C4-2B (cell line): ENCODE data around the gene ERO1A.

ENCODE experiments used
- H3K27ac ChIP-seq: fragments of 450-650 bp; 2 replicates; pipeline ENCODE4 v1.5.1; 2017
- ZFX ChIP-seq: fragments of 450-650 bp; IDR thresholded peaks from 2 replicates; pipeline ENCODE4 v1.6.1; 2017
- TF ChIP-seq, protein P1 (sequence below): fragments of 450-650 bp; conservative IDR thresholded peaks from 2 replicates; pipeline ENCODE4 v1.5.1; 2017; ENCODE audit warnings: mild to moderate bottlenecking

Gene ERO1A

DNA sequence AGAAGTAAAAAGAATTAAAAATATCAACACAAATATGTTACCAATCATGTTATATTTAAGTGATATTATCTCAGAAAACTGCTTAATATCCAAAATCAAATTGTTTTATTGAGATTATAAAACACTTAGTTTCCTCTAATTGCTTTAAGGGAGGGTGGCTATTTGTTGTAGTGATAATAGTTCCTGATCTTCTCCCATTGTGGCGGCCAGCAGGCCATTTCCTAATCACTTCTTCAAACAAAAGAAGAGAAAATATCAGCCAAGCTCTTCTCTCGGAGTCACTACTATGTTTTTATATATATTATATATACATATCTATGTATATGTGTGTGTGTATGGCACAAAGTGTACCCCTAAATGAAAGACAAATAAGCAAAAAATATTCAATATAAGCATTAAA lies 31.5 kb downstream of the ERO1A start:
- no peak overlapping the region for H3K27ac ChIP-seq
- no peak for TF ChIP-seq ZFX
- TF ChIP-seq, protein P1, sequence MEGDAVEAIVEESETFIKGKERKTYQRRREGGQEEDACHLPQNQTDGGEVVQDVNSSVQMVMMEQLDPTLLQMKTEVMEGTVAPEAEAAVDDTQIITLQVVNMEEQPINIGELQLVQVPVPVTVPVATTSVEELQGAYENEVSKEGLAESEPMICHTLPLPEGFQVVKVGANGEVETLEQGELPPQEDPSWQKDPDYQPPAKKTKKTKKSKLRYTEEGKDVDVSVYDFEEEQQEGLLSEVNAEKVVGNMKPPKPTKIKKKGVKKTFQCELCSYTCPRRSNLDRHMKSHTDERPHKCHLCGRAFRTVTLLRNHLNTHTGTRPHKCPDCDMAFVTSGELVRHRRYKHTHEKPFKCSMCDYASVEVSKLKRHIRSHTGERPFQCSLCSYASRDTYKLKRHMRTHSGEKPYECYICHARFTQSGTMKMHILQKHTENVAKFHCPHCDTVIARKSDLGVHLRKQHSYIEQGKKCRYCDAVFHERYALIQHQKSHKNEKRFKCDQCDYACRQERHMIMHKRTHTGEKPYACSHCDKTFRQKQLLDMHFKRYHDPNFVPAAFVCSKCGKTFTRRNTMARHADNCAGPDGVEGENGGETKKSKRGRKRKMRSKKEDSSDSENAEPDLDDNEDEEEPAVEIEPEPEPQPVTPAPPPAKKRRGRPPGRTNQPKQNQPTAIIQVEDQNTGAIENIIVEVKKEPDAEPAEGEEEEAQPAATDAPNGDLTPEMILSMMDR = no peak

DNA sequence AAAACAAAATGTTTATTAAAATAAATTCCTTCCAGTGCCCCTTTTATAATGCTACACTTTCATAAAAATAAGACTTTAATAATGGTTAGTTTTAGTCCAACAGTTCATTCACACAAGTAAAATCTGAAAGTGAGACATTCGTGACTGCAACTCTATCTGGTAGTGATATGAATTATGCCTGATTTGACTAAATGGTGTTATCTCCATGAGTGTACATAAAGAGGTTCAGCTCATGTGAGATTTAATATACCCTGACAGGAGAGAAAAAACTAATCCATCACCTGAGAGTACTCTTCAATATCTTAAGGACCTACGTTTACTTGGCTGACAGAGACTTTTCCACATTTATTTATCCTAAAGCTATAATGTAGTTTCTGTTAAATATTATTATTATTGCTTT lies 34.0 kb downstream of the ERO1A start:
- TF ChIP-seq ZFX = no peak
- TF ChIP-seq, protein P1 = no peak
- H3K27ac ChIP-seq = no peak overlapping the region

GRCh38 chr14:52660832-52661231 lies 34.5 kb downstream of the ERO1A start:
- TF ChIP-seq, protein P1 = no peak
- no peak for TF ChIP-seq ZFX
- no peak overlapping the region for H3K27ac ChIP-seq

GRCh38 chr14:52660325-52660724 lies 35.0 kb downstream of the ERO1A start:
- TF ChIP-seq, protein P1 = no peak
- TF ChIP-seq ZFX = no peak
- H3K27ac ChIP-seq = no peak overlapping the region

DNA sequence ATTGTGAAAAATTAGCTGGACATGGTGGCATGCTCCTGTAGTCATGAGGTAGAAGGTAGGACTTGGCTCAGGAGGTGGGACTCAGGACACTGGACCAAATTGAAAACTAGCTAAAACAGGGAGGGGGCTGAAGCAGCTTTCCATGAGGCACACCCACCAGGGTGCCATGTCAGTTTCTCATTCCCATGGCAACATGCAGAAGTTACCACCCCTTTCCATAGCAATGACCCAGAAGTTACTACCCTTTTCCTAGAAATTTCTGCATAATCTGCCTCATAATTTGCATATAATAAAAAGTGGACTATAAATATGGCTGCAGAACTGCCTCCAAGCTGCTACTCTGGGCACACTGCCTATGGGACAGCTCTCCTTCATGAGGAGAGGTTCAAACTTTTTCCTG lies 38.5 kb downstream of the ERO1A start:
- TF ChIP-seq ZFX = no peak
- TF ChIP-seq, protein P1 = no peak
- no peak overlapping the region for H3K27ac ChIP-seq

DNA sequence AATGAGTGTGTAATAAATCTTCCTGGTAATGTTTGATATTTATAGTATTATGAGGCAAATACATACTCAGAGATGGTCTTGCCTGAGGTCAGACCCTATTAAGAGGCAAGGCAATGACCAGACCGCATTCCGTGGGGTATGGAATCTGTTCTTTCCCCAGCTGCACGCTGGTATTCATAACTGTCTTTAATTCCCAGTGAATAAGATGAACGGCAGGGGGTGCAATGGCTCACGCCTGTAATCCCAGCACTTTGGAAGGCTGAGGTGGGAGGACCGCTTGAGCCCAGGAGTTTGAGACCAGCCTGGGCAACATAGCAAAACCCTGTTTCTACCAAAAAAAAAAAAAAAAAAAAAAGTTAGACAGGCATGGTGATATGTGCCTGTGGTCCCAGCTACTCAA lies 44.6 kb downstream of the ERO1A start:
- TF ChIP-seq, protein P1 = peak; percentile 11; the same call in 1 of the 2 replicates
- no peak for TF ChIP-seq ZFX
- H3K27ac ChIP-seq = no peak overlapping the region

- no peak overlapping the region for H3K27ac ChIP-seq
- TF ChIP-seq, protein P1 = no peak
- TF ChIP-seq ZFX = no peak
Measured at GRCh38 chr14:52649511-52649910, 45.8 kb downstream of the ERO1A start.
